ENCODE data around the gene HS3ST1.

Gene HS3ST1

DNA sequence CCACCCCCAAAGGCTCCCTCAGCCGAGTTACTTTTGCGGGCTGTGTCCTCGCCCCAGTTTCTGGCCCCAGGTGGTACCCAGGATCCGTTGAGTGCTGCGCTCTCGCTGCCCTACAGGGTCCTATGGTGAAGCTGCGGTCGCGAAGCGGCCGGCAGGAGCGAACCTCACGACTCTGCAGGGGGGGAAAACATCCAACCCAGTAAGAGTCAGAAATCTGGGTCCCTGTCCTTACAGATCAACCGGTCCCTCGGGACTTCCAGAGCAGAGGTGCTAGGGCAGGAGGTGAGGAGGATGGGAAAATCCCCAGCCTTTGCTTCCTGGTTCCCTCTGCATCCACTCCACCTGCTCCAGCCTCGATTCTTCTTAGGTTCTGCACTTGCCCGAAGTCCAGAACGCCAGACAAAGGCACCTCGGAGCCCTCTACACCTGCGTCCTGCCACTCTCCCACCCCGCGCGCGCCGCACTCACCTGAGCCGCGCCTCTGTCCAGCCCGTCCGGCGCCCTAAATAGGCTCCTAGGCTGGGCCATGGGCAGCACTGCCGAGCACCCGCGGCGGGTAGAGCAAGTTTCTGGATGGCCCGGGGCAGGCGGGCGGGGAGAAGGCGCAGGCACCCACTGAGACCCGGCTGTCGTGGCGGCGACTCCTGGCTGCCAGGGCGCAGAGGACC is at the start of gene HS3ST1:
TSS of gene HS3ST1 (minus strand) at position 664 of the 668 bp plus-strand sequence. CDS start 28,889 bp downstream, outside the sequence.
- DNase-seq: no peak

DNA sequence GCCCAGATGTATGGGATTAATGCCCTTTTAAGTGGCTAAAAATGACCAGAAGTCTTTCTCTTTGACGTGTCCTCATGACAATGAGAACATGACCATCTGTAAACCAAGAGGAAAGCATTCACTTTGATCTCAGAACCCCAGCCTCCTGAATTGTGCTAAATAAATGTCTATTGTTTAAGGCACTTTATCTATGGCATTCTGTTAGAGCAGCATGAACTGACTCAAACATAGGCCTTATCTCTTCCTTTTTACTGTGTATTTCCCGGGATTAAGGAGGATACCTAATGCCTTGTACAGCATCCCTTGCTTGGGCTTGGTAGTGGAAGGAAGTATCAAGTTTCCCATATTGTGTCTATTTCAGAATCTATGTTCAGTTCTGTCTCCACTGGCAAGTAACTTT is 47.2 kb upstream of the HS3ST1 start:
- DNase-seq: no peak

DNA sequence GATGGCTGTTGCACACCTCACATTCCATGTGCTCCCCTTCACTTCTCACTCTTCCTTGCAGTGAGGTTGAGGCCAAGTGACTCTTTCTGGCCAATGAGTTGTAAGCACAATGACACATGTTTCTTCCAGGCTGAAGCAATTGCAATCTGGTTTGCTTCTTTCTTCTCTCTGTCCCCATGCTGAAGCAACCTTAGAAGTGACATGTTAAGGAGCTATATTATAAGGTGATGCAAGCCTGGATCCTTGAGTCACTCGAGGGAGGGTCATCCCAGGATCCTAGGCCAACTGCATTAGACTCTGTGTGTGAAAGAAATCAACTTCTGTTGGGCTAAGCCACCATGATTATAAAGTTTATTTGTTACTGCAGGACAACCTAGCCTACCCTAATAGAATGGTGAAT is 45.5 kb upstream of the HS3ST1 start:
- peak; percentile 50 for DNase-seq

DNA sequence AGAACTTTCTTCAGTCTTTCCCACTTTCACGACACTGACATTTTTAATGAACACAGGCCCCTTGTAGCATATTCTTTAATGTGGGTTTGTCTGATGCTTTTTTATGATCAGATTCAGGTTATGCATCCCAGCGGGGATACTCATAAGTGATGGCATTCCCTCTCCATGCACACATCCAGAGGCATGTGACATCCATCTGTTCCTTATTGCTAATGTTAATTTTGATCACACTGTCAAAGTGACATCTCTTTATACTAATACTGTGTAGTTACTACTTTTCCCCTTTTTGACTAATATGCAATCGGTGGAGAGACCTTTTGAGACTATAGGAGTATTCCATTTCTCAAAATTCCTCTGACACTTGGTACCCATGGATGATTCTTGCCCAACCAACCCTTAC is 43.8 kb upstream of the HS3ST1 start:
- no peak for DNase-seq

DNA sequence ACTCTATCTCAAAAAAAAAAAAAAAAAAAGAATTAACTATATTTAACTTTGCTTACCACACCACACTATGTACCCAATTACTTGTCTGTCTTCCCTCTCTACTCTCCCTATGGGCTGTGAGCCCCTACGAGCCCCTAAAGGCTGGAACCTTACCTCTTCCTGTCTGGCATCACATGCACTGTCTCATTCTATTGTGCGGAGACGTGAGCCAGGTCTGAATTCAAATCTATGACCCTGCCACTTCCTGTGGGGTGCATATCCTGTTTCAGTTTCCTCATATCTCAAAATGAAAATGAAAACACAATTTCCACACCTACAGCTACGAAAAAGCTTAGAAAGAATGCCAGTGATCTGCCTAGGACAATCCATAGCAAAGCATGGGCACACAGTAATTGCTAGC is 42.9 kb upstream of the HS3ST1 start:
- DNase-seq: peak; percentile 68

DNA sequence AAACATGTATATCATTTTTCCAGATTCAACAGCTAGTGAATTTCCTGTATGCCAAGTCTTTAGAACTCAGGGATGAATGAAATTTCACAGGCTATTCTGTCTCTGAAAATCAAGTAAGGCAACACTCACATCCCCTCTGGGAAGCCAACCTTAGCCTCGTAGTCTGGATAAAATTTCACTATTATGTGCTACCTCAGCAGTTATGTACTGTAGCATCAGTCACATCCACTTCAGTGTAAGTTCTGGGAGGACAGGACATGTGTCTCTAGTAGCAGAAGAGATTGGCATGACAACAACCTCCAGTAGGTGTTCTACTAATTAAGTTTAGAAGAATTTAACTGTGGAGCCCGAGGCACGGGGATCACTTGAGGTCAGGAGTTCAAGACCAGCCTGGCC is 42.4 kb upstream of the HS3ST1 start:
- no peak for DNase-seq

DNA sequence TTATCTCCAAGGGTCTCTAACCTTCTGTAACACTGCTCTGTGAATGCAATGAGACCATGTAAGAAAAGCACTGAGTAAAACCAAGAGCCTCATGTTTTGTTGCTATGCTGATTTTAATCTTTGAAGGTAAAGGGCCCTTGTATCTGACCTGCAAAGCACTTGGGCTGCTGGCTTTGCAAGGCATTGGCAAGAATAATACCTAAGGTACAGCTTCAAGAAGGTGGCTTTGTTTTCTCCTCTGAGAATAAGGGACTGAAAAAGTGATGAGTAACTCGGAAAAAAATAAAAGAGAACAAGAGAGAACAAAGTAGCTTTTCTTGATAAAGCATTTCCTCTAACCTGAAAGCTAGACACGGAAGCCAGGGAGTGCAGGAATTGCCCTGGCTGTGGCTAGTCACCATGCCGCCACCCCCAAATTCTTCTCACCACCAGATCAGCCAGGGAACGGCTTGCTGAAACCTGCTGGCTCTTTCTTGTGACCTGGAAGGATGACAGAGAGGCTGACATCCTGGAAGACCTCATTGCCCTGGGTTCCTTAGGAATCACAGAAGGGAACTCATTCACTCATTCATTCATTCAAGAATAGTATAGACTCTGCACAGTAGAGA is 41.8 kb upstream of the HS3ST1 start:
- DNase-seq: no peak

DNA sequence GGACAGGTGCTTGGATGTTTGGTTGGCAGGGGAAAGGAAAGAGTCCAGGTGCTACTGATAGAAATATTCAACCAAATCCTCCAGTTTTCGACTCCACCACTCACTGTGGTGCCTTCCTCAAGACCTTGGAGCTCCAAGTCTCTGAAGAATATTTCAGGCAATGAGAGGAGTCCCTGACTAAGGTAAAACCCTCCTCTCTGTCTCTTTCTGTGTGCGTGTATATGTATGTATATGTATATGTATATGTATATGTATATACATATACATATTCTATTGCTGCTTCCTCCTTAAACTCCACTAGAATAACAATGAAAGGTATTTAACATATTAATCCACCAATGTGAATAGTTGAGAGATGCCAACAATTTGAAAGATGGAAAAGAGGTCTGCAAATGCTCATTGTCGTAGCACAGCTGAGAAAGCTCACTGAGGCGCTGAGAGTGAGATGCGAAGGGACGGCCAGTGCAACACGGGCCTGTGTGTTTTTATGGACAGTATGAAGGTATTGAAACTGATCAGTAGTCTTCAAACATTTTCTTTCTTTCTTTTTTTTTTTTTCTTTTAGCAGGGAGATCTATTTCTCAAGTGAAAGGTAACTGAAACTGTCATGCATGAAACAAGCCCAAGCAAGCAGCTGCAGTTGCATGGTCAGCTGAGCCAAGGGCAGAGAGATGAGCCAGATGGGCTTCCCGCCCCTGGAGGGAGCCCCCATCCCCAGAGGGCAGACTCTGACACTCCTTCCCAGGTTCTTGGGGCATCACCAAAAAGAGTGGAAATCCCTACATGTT is 41.1 kb upstream of the HS3ST1 start:
- no peak for DNase-seq

DNA sequence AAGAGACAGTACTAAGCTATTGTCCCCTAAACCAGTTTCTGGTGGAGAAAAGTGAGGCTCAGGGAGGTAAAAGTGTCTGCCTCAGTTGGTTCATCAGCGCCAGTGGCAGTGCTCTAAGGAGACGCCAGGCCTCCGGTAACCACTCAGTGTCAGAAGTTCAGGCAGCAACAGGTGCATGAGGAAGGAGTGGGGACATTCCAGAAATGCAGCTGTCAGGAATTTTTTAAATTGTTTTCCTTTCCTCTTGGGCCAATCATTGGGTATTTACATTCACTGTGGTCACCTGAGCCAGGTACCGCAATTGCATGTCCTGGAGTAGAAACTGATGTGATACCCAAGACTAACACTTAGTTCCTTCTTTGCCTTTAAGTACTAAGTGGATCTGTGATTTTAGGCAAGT is 40.2 kb upstream of the HS3ST1 start:
- DNase-seq: no peak

DNA sequence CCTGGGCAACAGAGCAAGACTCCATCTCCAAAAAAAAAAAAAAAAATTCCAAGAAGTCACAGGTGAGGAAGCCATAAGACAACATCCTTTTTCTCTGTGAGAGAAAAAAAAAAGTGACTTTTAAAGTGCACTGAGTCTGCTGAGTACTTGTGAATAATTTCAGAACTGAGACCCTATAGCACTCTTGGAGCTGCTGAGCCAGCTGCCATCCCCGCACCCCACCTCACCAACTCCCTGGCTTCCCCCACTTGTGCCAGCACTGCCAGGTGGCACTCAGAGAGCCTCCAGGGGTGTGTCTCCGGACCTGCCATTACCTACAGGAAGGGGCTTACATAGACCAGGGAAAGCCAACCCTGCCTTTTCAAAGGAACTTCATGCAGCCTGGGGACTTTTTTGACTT is 39.2 kb upstream of the HS3ST1 start:
- DNase-seq: no peak

DNA sequence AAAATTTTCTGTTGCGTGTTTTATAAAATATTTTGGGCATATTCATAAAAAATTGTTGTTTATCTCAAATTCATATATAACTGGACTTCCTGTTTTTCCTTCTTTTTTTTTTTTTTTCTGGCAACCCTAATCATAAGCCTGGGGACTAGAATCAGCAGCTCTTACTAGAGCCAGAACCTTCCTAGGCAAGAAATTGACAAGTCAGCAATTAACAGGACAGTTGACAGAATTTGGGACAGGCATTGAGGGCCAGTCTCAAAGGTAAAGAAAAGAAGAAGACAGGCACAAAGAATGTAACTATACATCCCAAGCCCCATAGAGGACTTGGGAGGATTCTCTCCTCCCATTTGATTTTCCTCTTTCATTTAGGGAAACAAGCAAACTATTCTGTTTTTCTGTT is 35.0 kb upstream of the HS3ST1 start:
- DNase-seq: no peak

DNA sequence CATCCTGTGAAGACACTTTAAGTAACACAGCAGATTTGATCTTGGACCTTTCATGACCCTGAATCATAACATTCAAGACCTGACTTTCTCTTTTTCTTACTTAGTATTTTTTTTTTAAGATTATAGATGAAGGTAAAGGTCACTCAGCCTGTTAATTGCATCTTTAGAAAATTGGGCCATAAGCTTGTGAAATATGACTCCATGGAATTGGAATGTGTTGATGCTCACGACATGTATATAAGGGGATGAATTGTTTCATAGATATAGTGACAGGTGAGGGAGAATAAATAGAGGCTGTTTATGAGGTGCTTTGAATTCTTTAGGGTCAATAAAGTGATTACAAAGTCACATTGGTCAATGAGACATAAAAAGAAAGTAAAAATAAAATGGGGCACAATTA is 27.7 kb upstream of the HS3ST1 start:
- DNase-seq: no peak

DNA sequence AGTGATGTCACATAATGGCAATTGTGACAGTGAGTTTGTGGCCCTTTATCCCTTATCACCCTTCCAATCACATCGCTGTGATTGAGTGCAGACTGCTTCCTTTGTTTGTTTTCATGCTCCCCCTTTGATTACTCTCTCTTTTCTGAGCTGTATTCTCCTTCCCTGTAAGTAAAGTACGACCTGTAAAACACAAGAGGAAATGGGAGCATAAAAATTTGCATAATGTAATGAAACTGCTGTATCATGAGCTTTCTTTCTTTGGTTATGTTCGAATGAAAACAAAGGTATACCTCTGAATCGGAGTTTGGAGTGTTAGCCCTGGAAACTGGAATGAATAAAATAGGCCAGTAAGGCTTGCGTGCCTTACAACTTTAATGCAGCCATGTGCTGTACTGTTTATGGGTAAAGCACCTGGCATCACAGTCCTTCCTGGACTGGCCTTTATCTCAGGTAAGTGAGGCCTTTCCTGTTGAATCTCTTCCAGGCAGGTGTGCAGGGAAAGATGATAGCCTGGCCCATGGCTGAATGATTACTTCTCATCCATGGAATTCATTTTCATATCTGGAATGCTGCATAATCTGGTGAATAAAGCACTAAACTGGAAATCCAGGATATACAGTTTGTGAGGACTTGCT is 26.6 kb upstream of the HS3ST1 start:
- no peak for DNase-seq

DNA sequence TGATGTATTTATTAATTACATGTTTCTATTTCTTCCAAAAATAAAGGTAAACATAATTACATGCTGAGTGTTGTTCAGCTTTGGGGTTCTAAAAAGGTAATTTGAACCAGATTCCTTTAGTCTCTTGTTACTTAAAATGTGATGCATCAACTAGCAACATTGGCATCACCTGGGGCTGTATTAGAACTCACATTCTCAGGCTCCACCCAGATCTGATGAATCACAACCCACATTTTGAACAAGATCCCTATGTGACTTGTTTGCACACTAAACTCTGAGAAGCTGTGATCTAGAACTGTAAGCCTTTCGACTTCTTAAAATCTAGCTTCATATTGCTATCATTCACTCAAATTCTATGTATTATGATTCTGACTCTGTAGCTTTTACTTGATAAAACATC is 23.0 kb upstream of the HS3ST1 start:
- DNase-seq: no peak

DNA sequence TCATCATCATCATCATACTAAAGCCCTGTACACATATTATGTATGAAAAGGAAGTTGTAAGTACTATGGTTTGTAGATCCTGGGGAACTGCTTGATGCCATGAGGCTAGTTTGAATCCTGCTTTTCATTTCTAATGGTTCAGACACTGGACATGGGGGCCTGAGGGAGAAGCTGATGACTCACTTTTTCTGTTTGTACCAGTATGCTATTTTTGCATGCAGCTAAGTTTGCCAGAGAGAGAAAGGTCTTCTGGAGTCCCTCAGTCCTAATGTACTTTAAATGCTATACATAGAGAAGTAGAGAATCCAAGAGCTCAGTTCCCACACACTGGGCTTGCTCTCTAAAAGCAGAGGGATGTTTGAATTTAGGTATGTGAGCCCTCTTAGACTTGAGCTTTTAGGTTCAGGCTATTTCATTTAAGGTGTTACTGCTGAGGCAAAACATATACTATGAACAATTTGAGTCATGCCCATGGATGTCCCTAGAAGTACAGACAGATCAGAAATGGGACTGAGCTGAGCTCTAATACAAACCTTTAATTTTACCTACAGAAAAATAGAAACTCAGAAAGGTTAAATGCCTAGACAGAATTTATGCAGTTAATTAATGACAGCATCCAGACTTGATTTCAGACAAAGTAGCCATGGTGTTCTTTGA is 17.6 kb upstream of the HS3ST1 start:
- no peak for DNase-seq

DNA sequence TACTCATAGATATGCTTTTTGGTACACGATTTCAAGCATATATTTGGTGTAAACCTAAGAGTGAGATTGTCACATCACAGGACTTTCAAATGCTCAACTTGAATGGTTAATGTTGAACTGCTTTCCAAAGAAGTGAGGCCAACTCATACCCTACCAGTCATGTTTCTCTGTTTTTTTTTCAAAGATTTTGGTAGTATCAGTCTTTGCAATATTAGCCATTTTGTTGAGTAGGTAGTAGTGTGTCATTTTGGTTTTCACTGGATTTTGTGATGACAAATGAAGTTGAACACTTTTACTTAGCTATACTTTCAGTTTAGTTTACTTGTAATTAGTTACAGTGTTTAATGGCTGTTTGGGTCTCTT is 12.5 kb upstream of the HS3ST1 start:
- peak; percentile 7 for DNase-seq

DNA sequence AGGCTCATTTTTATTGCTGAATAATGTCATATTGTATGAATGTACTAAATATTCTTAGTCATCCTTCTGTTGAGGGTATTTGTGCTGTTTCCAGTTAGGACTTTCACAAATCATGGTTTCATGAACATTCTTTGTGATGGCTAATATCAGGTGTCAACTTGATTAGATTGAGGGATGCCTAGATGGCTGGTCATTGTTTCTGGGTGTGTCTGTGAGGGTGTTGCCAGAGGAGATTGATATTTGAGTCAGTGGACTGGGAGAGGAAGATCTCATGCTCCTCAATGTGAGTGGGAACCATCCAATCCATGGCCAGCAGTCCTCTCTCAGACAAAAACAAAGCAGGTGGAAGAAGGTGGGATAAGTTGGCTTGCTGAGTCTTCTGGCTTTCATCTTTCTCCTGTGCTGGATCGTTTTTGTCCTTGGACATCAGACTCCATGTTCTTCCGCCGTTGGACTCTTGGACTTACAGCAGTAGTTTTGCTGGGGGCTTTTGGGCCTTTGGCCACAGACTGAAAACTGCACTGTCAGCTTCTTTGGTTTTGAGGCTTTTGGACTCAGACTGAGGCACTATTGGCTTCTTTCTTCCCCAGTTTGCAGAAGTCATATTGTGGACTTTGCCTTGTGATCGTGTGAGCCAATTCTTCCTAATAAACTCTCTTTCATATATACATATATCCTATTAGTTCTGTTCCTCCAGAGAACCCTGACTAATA is 11.9 kb upstream of the HS3ST1 start:
- peak; percentile 10 for DNase-seq

DNA sequence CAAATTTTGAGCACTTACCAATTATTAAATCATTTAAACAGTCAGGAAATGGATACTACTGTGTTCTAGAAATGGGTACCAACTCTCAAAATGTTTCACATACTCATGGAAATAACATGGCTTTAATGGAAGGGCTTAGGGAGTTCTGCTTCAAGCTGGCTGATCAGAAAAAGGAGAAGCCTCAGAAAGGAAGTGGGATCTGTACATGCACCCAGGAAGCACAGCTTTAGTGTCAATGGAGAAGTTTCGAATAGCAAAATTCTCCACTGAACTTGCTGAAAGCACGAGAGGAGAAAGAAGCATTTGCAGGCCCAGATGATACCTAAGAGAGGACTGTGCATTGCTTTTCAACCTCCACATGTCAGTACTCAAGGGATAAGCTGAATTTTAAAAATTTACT is 11.1 kb upstream of the HS3ST1 start:
- peak; percentile 70 for DNase-seq

DNA sequence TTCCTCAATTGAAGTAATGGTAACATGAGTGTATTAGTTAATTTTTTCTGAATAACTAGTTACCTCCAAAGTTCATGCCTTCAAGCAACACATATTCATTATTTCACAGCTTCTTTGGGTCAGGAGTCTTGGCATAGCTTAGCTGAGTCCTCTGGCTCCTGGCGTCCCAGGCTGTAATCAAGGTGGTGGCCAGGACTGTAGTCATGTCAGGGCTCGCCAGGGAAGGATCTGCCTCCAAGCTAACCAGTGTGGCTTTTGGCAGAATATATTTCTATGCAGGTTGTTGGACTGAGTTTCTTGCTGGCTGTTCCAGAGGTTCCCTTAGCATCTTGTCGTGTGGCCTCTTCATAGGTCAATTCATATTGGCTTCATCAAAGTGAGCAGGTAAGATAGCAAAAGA is 10.0 kb upstream of the HS3ST1 start:
- no peak for DNase-seq

DNA sequence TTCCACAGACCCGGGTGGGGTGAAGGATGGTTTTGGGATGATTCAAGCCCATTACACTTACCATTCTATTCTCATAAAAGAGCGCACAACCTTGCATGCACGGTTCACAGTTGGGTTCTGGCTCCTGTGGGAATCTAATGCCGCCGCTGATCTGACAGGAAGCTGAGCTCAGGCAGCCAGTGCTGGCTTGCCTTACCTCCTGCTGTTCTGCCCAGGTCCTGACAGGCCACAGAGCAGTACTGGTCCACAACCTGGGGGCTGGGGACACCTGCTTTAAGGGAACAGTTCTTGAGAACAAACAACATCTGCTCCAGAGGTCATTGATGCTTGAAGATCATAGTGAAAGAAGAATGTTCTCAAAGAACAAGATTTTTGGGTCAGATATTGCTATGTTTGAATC is 8.0 kb upstream of the HS3ST1 start:
- no peak for DNase-seq

DNA sequence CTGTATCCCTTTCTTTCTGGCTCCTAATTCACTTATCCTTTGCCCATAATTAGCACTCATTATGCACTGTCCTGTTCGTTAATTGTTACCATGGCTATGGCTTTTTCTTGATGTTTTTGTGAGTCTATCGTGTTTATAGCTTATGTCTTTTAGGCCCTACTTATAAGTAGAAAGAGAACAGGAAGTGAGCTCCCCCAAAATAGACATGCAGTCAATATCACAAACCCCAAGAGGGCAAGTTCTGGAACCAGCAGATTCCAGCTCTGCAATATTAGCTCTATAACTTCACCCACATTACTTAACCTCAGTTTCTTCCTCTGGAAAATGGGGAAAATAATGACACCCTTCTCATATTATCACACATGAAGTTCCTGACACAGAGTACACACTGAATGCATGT is 7.4 kb upstream of the HS3ST1 start:
- DNase-seq: no peak

DNA sequence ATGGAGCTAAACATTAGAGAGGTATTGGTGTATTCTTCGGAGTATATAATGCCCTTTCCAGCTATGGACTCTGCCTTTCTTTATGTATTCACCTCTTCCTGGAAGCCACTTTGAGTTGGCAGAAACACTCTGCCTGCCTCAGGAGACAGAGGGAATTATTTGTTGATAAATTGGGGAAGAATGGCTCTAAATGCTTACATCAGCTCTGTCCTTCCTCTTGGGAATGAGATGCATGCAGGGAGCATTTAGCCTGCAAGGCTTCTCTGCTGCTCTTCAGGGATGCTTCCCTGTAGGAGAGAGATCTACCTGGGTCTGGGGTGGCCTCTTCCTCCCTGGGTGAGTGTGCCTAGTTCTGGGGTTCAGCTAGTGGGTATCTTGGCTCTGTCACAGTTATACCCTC is 6.9 kb upstream of the HS3ST1 start:
- DNase-seq: no peak

DNA sequence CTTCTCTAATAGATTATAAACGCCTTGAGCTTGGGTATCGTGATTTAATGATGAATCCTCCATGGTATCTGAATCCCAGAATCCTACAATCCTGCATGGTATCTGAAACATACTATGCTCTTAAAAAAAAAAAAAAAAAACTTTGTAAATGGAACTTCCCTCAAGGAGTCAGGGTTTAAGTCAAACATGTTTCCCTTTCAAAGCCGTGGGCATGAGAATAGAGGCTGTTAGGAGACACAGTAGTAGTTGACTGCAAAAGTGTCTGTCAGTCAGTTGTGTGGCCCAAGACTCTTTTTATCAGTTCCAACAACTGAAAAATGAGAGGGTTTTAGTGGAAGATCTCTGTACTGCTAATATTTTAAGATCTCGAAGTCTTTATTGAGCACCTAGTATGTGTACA is 2.4 kb upstream of the HS3ST1 start:
- DNase-seq: peak; percentile 27

All from suppressor macrophage treated with lipopolysaccharide for 4 hours (primary cell).